ENCODE measurements around the gene BLTP3B.
A peak's percentile ranks its signal among the peaks of the same experiment; 100 is the strongest.

BLTP3B gene

GRCh38 chr12:100164153-100164704 is 21.6 kb upstream of the BLTP3B start:
- DNase-seq = no peak

- DNase-seq = peak; percentile 31
Measured at GRCh38 chr12:100163416-100164152, 20.9 kb upstream of the BLTP3B start.

GRCh38 chr12:100159391-100160104 is 16.9 kb upstream of the BLTP3B start:
- no peak for DNase-seq

- no peak for DNase-seq
Measured at GRCh38 chr12:100158535-100158934, 15.9 kb upstream of the BLTP3B start.

GRCh38 chr12:100157427-100157821 is 14.8 kb upstream of the BLTP3B start:
- DNase-seq = no peak

- no peak for DNase-seq
Measured at GRCh38 chr12:100156731-100157426, 14.2 kb upstream of the BLTP3B start.

GRCh38 chr12:100154474-100155247 is 12.0 kb upstream of the BLTP3B start:
- DNase-seq = peak; percentile 60

GRCh38 chr12:100153131-100153530 is 10.5 kb upstream of the BLTP3B start:
- no peak for DNase-seq

GRCh38 chr12:100151769-100152168 is 9.1 kb upstream of the BLTP3B start:
- DNase-seq = no peak

GRCh38 chr12:100146252-100146651 is 3.6 kb upstream of the BLTP3B start:
- DNase-seq = no peak

GRCh38 chr12:100145643-100146042 is 3.0 kb upstream of the BLTP3B start:
- no peak for DNase-seq

- DNase-seq = peak; percentile 14
Measured at GRCh38 chr12:100141998-100142850, 450 bp downstream of the BLTP3B start.

- DNase-seq = peak; percentile 84
Measured at GRCh38 chr12:100141666-100141997, 1.0 kb downstream of the BLTP3B start.

GRCh38 chr12:100138803-100139098 is 3.9 kb downstream of the BLTP3B start:
- no peak for DNase-seq

- DNase-seq = peak; percentile 12
Measured at GRCh38 chr12:100138048-100138802, 4.4 kb downstream of the BLTP3B start.

- DNase-seq = no peak
Measured at GRCh38 chr12:100133200-100133599, 9.5 kb downstream of the BLTP3B start.

GRCh38 chr12:100128512-100128908 is 14.2 kb downstream of the BLTP3B start:
- peak; percentile 42 for DNase-seq

- peak; percentile 53 for DNase-seq
Measured at GRCh38 chr12:100127766-100128511, 14.7 kb downstream of the BLTP3B start.

GRCh38 chr12:100123316-100124095 is 19.2 kb downstream of the BLTP3B start:
- DNase-seq = no peak

Data from fibroblast of skin of abdomen (primary cell).